ENCODE data around the gene QRSL1.
A peak's percentile ranks its signal among the peaks of the same experiment; 100 is the strongest.
"Not testable (repeated sequence)": the region's sequence is repeated elsewhere in the genome, so short reads cannot be mapped to it uniquely, and the experiment has no call there.

The QRSL1 gene

DNA sequence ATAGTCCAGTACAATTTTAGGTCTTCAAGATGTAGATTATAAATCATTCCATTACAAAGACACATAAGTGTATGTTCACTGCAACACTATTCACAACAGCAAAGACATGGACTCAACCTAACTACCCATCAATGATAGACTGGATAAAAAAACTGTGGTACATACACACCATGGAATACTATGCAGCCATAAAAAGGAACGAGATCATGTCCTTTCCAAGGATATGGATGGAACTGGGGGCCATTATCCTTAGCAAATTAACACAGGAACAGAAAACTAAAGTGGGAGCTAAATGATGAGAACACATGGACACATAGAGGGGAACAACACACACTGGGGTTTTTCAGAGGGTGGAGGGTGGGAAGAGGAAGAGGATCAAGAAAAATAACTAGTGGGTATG is 6.3 kb upstream of the QRSL1 start:
- FAIRE-seq: no peak

DNA sequence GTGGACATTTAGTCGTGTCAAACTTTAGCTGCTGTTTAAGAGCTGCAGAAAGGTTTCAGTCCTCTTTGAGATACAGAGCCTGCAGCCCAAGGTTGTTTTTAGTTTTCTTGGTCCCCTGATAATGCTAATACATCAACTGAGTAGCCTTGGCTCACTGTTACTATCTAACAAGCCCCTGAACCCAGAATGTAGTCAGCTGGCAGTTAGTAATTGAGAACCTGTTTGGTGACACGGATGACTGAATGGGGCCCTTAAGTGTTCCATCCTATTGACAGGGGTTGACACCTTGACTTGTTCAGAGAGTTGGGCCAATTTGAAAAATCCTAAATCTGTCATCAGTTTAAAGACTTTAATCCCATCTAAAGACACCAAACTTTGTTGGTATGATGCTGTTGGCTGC is 2.9 kb upstream of the QRSL1 start:
- FAIRE-seq: no peak

DNA sequence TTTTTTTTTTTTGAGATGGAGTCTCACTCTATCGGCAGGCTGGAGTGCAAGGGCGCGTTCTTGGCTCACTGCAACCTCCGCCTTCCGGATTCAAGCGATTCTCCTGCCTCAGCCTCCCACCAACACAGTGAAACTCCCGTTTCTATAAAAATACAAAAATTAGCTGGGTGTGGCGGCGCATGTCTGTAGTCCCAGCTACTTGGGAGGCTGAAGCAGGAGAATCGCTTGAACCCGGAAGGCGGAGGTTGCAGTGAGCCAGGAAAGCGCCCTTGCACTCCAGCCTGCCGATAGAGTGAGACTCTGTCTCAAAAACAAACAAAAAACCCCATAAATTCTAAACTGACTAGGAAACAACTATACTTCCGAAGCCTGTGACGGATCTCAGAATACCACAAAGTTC is 1.6 kb upstream of the QRSL1 start:
- FAIRE-seq: not testable (repeated sequence)

DNA sequence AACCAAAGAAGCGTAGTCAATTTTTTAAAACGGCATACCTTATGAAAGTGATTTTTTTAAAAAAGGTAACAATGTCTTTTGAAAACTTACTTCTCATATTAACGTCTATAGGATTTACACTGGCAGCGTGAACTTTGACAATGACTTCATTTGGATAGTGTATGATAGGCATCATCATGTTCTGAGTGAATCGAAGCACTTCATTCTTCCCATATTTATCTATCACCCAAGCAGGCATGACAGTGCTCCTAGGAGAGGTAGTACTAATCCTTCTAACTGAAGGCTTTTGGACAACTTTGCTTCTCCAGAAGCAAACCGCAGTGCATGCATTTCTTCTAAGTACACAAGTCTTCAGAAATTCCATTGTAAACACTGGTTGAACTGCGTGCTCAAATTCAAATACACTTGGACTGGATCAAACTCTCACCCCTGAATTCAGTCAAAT is 698 bp upstream of the QRSL1 start:
- no peak for FAIRE-seq

DNA sequence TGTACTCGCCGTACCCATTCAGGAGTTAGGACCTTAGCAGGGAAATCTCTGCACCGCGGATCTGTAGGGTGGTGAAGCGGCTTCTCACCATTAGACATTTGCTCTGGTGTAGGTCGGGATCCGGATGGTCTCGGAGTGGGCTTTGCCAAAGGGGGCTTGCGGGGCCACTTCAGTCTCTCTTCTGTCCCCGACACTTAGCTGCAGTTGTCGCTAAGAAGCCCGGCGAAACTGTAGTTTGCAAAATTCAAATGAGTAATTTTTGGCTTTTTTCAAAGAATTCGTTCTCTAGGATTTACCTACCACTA is 433 bp downstream of the QRSL1 start:
- FAIRE-seq: no peak

DNA sequence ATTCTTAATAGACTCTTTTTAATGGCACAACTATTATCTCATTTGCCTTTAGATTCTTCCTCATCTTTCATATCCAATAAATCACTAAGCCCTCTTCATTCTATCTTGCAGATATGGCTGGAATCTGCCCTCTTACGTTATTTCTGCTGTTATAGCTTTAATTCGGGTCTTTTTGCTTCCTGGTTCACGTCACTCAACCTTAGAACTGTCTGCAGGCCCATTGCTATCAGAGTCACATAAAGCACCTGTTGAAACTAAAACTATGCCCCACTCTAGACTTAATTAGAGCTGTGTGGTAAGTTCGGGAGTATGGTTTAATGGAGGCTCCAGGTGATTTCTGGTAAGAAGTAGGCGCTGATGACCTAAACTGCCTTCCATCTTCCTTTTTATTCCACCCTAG is 988 bp downstream of the QRSL1 start:
- no peak for FAIRE-seq

DNA sequence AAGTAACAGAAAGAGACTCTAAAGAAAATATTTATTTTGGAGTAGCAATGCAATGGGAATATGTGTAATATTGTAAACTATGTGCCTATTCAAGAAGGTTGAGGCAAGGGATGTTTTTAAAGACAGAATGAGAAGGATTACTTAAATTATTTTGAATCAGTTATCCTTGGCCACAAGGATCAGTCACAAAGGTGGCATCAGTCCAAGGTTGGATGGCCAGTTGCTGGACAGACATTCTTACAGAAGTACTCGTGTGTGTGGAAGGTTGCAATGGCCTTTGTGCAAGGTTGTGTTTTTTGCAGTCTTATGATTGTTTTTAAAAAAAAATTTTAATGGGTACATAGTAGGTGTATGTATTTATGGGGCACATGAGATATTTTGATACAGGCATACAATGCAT is 2.0 kb downstream of the QRSL1 start:
- FAIRE-seq: no peak

DNA sequence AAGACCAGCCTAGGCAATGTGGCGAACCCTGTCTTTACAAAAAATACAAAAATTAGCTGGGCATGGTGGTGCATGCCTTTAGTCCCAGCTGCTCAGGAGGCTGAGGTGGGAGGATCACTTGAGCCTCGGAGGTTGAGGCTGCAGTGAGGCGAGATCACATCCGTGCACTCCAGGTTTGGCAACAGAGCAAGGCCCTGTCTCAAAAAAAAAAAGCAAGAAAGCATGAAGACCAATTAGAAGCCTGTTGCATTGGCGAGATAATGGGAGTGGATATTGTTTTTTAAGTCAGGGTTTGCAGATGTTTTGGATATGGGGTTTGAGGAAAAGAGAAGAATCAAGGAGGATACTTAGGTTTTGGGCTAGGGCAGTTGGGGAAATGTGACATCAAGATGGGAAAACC is 5.2 kb downstream of the QRSL1 start:
- FAIRE-seq: no peak

DNA sequence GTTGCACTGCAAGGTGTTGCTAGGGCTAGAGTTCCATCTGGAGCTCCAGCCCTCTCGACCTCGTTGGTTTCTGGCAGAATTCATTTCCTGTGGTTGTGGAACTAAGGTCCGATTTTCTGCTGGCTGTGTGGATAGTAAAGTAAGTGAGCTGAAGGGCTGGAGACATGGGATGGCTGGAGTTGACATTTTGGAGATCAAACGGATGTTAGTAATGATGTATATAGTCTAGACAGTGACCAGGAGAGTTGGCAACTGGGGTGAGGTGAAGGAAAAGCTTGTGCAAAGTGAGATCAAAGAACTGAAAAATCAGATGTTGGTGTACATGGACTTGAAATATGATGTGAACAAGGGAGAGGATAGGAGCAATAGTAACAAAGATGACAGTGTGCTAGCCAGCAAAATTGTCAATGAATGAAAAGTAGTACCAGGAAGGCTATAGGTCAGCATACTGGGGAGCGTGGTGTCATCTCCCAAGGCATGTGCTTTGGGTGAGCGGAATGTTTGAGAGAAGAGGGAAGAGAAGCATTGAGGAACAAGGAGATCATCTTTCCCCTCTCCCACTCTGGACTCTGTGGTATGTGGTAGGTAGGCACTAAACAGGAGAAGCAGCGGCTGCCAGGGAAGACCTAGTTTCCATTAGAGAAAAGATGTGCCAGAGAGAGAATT is 7.8 kb downstream of the QRSL1 start:
- no peak for FAIRE-seq

DNA sequence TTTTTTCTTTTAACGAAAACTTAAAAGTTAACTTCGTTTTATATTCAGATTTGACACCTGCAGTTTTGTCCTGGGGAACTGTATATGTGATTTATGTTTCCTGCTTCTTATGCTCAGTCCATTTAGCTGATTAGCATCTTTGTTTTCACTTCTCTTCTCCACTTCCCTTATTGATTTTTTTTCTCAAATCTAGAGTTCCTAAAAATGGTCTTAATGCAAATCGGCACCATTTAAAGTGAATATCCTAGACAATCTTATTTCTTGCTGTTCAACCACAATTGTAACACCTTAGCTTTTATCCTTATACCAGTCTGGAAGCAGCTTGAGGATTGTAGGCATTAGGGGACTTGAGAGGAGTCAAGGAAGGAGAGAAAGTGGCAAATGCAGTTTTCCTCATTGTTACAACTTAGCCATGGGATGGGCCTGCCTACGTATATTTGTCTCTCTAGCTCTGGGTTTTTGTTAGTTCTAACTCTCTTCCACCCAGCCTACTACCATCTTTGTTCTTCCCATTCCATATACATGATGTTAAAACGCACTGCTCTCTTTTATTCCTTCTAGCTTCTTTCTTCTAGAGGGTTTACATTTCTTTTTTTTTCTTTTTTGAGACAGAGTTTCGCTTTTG is 8.5 kb downstream of the QRSL1 start:
- FAIRE-seq: no peak

DNA sequence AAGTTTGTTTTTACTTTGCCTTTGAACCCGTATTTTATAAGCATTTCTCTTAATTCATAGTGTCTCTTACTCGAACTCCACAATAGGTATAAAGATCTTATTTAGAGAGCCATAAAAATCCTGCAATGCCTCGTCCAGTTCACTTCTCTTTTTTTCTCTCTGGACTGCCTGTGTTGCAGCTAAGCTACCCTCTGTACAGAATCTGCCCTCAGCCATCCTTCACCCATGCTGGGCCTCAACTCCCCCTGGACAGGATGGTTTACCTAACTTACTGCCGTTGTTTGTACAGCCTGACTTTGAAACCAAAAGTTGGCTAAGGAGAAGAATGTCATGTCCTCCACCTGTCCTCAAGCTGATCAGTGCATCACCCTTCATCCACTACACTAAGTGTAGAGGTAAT is 10.4 kb downstream of the QRSL1 start:
- no peak for FAIRE-seq

DNA sequence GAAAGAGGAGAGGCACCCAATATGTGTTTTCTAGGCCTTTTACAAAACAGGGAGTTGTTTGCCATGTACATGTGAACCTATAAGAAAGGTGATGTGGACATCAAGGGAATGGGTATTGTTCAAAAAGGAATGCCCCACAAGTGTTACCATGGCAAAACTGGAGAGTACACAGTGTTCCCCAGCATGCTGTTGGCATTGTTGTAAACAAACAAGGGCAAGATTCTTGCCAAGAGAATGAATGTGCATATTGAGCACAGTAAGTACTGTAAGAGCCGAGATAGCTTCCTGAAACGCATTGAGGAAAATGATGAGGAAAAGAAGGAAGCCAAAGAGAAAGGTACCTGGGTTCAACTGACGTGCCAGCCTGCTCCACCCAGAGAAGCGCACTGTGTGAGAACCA is 13.1 kb downstream of the QRSL1 start:
- FAIRE-seq: no peak

DNA sequence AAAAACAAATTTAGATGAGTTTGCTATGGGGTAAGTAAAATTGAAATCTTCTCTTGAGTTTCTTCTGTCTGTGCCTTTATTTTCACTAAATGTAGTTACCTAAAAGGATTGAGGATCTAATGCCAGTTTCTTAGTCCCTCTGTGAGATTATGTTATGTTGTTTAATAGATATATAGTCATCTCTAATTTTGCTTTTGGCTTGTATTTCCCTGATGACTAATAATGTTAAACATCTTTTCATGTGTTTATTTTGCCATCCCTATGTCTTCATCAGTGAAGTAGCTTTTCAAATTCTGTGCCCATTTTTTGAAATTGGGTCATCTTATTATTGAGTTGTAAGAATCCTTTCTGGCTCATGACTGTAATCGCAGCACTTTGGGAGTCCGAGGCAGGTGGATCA is 13.7 kb downstream of the QRSL1 start:
- FAIRE-seq: no peak

DNA sequence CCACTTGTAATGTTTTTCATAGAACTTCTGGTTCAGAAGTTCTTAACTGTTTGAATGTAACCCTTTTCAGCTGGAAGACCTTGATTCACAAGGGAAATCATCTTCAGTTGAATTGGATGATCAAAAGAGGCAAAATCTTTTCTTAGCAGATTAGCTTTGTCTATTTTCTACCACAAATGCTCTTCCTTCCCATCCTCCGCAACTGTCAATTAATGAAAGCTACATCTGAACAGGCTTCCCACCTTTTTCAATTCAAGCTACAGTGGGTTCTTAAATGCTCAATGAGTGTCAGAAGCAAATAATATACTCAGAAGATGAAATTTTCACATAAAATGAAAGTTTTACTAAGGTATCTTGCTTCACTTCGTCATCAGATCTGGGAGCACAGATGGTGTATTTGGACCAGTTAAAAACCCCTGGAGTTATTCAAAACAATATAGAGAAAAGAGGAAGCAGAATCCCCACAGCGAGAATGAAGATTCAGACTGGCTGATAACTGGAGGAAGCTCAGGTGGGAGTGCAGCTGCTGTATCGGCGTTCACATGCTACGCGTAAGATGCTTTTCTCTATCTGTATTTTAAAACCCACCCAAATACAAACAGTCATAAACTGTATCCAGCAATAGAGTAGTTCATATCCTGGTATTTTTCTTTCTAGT is 19.4 kb downstream of the QRSL1 start:
- FAIRE-seq: no peak

DNA sequence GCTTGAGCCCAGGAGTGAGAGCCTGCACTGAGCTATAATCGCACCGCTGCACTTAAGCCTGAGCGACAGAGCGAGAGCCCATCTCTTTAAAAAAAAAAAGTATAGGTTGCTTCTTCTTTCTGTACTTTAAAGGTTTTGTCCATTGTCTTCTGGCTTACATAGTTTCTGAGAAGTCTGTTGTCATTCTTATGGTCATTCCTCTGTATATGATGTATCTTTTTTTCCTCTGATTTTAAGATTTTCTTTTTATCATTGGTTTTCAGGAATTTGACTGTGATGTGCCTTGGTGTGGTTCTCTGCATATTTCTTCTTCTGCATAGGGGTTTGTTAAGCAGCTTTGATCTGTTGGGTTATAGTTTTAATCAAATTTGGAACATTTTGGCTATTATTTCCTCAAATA is 29.1 kb downstream of the QRSL1 start:
- FAIRE-seq: no peak

DNA sequence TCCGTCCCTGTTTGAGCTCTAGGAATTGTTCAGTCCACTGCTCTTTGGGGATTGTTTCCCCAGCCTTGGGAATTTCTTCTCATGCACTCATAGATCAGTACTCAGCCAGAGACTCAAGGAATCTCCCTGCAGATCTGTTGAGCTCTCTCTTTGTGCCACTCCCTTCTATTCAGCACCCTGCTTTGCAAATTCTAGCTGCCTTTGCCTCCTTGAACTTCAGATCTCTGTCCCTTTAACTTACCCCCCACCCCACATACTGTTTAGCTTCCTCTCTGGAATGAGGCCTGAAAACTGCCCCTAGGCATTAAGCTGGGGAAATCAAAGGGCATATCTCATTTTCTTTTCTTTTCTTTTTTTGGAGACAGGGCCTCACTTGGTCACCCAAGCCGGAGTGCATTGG is 30.5 kb downstream of the QRSL1 start:
- FAIRE-seq: no peak

DNA sequence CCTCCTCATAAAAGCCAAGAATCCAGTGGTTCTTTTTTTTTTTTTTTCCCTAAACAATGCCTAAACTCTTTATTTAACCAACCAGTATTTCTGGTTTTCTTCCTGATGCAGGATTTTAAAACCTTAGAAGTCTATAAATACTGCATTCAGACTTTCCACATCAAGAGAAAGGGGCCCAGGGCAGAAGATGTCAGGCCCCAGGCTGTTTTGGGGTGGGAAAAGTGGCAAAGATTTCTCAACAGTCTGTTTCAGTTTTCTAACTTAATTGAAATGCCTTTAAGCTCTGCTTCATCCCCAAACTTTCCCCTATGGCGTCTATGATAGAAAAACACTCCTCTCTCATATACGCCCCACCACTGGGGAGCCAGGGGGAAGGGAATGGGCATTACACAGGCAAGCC is 33.1 kb downstream of the QRSL1 start:
- FAIRE-seq: no peak

DNA sequence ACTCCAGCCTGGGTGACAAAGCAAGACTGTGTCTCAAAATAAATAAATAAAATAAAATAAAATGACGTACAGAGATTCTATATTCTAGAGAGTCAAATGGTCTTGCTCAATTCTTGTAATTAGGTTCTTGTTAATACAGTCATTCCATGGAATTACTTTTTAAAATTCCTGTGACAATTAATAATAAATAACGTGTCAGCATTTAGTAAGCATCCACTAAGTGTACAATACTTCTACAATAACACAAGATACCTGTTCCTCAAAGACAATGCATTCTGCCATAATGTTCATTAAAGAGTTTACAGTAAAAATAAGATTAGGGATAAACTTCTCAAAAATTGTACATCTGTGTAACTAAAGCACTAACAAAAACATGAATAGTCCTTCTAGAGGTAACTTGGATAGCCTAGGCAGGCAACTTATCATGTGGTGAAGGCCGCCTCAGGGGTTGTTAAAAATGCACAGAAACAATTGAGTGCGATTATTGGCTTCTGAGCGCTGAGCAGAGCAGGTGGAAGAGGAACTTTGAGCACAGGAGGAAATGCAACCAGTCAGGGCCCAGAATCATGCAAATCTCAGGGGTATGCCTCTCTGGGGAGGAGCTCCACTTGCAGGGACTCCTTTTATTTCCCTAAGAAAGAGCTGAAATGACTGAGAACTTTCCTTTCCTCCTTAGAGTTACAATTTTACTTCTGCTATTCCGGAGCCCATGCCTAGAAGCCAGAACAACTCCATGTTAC is 37.1 kb downstream of the QRSL1 start:
- FAIRE-seq: no peak

DNA sequence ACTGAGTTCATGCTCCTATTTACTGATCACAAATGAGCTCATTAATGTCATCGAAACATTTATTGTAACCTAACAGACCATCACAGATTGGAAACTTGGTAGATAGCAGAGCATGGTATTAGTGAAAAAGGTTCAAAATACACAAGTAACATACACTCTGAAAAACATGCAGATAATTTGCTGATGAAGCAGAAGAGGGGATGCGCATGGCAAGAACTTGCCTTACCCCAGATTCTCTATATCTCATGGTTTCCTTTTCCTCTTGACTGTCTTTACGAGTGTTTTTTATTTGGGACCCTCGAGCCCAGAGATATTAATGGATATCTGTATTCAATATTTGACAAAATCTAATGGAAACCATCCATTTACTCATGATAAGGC is 37.6 kb downstream of the QRSL1 start:
- FAIRE-seq: no peak

DNA sequence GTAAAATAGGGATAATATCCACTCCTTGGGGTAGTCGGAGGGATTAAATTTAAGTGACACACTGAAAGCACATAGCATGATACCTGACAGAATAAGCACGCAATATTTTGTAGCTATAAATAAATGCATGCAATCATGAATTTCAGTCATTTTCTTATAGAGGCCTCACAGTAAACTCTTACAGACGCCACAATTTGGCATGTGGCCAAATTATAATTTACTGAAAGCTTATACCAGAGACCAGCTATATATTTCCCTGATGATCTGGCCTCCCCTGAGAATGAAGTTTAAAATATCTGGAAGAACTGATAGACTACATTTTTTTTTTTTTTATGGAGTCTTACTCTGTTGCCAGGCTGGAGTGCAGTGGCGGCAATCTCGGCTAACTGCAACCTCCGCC is 40.9 kb downstream of the QRSL1 start:
- no peak for FAIRE-seq

DNA sequence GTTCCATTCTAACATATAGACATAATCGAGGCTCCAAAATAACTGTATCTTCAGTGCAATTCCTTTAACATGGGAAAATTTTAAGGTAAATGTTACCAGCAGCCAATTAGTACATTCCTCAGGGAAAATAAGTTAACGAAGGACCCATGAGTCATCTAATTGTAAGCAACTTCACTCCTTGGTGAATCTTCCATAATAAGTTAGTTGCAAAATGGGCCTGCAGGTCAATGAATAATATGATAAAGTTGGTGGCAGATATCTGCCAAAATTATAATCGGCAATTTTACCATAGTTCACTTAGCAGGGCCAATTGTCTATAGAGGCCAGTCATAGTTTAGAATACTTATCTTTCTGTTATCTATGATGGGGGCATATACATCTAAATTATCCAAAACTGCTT is 42.3 kb downstream of the QRSL1 start:
- no peak for FAIRE-seq

DNA sequence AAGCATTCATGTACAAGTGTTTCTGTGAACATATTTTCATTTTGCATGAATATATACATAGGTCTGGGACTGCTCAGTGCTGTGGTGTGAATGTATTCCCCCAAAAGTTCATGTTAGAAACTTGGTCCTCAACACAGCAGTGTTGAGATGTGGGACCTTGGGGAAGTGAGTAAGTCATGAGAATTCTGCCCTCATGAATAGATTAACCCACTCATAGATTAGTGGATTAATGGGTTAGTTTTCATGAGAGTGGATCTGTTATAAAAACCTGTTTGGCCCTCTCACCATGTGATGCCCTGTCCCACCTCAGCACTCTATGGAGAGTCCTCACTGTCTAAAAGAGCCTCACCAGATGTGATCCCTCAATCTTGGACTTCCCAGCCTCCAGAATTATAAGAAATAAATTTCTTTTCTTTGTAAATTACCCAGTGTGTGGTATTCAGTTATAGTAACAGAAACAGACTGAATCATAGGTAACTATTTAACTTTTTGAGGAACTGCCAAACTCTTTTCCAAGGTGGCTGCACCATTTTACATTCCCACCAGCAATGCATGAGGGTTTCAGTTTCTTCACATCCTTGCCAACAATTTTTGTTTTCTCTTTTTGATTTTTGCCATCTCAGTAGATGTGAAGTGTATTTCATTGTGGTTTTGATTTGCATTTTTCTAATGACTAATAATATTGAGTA is 45.3 kb downstream of the QRSL1 start:
- peak; percentile 10 for FAIRE-seq

DNA sequence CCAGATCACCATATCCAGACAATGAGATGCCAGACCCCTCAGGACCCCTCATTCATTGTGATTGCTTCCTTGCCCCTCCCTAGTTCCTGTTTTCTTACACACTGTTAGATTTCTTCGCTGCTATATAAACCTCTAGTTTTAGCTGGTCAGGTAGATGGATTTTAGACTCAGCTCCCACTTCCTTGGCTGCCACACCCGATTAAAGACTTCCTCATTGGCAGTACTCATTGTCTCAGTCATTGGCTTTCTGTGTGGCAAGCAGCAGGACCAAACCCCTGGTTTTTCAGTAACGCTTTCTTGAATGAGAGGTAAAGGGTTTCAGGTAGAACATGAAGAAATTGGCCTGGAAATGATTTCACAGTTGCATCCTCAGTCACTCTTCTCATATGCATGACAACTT is 47.9 kb downstream of the QRSL1 start:
- no peak for FAIRE-seq

All from colon (tissue), 2 donors.